Stimulated activated CD8-positive, alpha-beta memory T cell treated with anti-CD3 and anti-CD28 coated beads, Interleukin-15, amount 100 ng/mL, for 48 hours (primary cell): ENCODE data around the gene MS4A15.
"Not testable (repeated sequence)": the region's sequence is repeated elsewhere in the genome, so short reads cannot be mapped to it uniquely, and the experiment has no call there.

Source experiments
- DNase-seq, 2 donors: peaks; one replicate each; pipeline ENCODE4 v3.0.0-alpha.2; 2020; ENCODE audit warnings: low read depth in 2 of 2

Gene MS4A15, protein sequence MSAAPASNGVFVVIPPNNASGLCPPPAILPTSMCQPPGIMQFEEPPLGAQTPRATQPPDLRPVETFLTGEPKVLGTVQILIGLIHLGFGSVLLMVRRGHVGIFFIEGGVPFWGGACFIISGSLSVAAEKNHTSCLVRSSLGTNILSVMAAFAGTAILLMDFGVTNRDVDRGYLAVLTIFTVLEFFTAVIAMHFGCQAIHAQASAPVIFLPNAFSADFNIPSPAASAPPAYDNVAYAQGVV

DNA sequence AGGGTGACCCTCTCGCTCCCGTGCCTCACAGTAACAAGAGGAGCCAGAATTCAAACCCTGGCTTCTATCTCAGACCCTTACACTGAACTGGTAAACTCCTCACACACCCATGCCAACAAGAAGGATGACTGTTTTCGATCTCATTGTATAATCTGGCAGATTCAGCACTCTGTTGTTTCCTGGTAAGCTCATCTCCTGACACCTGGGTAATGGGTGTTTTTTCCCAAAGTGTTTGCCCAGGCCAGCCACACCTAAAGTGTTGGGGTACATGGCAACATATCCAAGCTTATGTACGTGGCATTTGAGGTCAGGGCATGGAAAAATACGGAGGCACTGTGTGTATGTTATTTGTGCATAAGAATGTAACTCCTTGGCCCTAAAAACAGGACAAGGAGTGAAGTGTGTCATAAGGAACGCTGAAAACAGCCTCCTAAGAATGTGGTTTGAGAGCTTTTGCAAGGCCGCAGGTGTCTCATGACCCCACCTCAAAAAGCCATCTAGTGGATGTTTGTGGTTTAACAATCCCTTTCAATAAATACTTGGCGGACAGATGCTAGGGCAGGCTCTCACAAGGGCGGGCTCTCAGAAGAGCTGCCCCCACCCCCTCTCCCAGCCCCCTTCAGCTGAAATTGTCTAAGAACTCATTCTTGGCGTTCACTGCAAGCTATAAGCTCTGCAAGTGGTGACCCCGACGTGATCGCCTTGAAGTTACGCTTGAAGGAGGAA lies at the start of gene MS4A15:
Gene MS4A15, plus strand, starts transcription at position 561 of the 726 bp plus-strand sequence. CDS start 6,867 bp downstream, outside the sequence.
- DNase-seq: no peak

DNA sequence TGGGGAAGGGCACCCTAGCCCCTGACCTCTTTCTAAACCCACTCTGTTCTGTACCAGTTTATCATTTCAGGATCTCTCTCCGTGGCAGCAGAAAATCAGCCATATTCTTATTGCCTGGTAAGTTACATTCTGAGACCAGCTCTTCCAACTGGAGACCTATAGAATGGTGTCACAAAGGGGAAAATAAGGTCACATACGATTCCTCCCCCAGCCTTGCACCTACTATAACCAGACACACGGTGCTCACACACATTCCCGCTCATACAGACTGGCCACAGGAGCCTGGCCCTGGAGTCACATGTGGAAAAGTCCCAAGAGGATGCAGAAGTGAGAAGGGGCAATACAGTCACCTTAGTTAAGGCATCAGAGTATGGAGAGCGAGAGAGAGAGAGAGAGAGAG lies 49.7 kb upstream of the MS4A15 start:
- DNase-seq: no peak

DNA sequence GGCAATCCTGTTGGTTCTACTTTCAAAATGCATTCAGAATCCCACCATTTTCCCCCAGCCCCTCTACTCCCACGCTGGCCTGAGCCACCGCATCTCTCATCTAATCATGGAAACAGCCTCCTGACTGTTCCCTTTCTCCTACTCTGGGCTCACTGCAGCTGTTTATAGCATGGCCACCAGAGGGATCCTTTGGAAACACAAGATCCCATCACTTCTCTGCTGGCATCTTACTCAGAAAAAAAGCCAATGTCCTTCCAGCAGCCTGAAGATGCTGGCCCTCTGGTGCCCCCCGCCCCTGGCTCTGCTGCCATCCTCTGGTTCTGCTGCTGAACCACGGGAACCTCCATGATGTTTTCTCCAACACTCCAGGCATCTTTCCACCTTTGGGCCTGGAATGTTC lies 46.2 kb upstream of the MS4A15 start:
- no peak for DNase-seq

DNA sequence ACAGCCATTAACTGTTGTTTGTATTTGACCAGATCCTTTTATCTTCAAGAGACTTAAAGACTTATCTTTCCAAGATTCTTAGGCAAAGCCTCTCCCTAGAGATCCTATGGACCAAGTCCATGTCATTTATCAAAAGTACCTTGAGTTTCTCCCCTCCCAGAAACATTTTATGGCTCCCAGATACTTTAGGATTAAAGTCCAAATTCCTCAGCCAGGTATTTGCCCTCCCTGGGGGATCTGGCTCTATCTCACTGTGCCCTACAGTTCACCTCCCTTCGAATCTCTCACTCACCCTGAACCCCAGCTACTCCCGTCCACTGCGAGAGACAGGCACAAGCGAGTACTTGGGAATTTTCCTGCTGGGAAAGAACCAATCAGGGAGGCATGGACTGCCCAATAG lies 45.4 kb upstream of the MS4A15 start:
- DNase-seq: no peak

DNA sequence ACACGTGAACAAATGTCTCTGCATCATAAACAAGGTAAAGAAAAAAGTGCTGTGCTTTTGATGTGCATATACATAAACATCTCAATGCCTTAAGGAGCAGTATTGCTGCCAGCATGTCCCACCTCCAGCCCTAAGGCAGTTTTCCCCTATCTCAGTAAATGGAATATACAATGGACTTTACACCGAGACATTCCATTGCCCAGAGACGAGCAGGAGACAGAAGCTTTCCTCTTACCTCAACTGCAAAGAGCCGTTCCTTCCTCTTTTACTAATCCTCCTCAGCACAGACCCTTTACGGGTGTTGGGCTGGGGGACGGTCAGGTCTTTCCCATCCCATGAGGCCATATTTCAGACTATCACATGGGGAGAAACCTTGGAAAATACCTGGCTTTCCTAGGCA lies 43.2 kb upstream of the MS4A15 start:
- DNase-seq: not testable (repeated sequence)

DNA sequence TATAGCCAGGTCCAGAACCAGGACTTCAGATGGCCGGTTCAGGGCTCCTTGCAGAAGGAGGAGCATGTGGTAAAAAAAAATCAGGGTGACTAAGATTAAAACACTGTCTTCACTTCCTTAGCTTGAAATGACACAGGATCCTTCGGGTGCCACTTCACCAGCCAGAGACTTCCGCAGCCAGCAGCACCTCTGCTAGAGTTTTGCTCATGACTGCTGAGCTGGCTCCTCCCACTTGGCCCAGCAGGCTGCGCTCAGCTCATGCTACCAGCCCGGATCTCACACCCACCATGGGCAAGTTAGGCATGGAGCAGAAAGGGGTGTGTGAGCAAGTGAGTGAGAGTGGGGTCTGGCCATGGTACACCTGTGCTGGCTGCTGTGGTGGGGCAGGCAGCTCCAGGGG lies 38.7 kb upstream of the MS4A15 start:
- DNase-seq: no peak

DNA sequence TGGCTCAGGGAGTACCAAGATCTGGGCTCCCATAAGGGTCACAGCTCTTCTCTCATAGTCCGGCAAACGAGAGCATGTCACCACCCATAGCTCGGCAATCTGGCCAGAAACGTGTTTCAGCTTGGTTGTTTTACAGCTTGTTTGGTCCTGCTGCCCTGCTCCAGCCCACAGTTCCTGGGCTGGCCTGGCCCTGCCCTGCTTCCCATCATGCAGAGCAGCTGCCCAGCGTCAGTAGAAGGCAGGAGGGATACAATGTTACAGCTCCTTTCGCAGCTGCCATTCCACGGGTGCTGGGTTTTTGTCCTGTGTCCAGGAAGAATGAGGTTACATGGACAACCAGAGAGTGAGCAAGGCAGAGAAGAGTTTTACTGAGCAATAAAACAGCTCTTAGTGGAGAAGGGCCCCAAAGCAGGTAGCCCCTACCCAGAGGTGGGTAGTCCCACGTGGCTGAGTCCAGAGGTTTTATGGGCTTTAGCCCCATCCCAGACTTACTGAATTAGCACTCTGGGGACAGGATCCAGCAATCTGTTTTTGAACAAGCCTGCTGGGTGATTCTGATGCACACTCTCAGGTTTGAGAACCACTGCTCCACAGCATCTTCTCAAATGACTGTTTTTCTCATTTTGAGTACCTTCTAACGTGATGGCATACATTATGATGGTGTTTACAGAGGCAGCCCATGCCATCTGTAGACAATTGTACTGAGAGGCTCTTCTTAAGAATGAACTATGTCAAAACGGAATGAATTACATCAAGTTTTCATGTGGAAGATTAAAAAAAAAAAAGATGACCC lies 37.9 kb upstream of the MS4A15 start:
- no peak for DNase-seq

DNA sequence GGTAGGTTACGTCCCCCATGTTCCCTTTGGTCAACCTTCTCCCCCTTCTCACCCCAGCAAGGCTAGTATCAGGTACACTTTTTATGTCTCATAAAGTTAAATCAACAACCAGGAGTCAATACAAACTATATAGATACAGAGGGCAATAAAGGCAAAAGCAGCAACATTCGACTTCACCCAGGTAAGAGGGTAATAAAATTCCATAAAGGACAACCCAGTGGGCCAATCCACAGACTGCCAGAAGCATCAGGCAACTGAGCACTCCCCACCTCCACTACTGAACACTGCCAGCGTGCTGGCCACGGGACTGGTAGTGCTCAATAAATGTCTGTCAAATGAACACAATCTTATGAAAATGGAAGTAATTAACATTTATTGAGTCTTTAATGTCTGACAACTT lies 37.3 kb upstream of the MS4A15 start:
- DNase-seq: no peak

DNA sequence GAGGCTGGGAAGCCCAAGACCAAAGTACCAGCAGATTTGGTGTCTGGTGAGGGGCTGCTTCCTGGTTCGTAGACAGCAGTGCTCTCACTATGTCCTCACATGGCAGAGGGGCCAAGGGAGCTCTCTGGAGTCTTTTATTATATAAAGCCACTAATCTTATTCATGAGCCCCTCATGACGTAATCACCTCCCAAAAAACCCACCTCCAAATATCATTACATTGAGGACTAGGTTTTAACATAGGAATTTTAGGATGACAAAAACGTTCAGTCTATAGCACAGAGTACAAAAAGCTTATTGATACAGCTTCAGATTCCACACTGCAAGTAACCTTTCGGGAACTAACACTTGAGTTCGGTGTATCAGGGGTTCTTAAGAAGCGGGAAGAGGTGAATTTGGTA lies 36.2 kb upstream of the MS4A15 start:
- no peak for DNase-seq

DNA sequence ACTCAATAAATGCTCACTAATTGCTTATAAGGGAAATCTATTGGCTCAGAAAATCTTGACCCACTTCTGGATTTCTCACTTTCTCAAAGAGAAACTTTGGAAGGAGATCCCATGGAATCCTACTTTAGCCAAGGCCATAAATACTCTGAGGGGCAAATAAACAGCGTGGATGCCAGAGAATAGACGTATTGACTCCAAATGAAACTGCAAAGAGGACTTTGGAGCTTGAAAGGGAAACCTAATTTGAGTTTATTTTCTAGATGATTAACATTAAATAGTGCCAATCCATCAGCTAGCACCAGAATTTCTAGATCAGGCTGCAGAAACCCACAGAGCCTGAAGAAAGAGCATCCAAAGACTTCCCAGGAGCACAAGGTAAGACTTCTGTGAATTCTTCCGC lies 32.2 kb upstream of the MS4A15 start, which contains the start of gene MS4A18:
Gene MS4A18, plus strand, starts transcription at position 301 of the 400 bp plus-strand sequence.
- DNase-seq: no peak

DNA sequence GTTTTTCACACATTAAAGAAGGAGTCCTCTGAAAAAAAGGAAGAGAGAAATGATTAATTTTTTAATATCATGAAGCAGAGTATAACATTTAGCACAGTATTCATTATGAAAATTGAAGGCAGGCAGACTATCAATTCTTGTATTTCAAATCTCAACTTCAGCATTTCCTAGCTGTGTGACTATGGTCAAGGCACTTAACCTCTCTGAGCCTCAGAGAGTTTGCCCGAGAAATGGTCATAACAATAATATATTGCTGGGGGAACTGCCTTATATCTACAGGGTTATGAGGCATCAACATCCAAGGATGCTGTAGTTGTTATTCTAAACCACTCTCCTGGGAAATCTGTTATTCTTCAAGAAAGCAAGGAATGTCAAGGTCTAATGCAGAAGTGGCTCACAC lies 31.1 kb upstream of the MS4A15 start:
- DNase-seq: no peak

DNA sequence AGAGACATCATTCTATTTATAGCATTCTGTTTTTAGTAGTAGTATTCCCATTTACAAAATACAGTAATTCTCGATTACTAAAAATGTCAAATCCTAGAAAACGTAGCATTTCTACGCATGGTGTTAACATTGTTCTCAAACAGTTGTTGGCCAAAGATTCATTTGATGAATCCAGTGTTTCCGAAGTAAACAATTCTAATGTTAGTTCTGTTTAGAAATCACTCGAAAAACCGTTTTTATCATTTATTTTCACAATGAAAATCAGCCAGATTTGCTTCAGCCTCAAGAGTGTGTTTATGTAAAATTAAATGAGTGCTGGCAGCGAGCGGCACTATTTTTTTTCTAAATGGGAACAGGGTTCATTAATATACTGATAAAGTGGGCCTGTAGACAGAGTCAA lies 25.1 kb upstream of the MS4A15 start:
- no peak for DNase-seq

DNA sequence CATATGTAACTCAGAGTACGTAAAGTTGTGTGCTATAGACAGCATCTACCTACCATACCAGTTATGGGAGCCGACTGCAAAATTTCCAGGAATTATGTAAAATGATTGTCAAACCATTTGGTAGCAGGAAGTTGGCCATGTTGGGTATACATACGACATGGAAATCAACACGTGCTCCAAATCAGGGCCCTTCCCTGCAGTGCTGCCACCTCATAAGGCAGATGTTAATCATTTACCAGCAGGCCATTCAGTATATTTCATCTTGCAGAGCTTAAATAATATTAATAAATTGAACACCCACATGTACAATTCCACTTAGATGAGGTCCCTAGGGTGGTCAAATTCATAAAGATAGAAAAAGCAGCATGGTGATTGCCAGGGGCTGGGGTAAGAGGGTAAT lies 22.4 kb upstream of the MS4A15 start:
- no peak for DNase-seq

DNA sequence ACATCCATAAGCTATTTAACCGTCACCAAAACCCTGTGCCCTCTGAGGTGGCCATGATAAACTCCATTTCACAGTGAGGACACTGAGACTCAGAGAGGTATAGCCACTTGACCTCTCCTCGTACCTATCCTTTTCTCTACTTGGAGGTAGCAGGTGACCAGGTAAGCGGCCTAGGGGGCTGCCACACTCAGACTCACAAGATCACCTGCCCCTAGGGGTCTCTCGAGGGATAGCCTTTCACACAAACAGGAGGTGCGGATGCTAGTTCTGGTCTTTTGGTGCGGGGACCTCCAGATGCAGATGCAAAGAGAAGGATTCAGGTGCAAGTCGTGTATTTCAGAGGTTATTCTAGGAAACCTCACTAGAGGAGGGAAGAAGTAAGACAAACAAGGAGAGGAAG lies 17.6 kb upstream of the MS4A15 start:
- DNase-seq: no peak

DNA sequence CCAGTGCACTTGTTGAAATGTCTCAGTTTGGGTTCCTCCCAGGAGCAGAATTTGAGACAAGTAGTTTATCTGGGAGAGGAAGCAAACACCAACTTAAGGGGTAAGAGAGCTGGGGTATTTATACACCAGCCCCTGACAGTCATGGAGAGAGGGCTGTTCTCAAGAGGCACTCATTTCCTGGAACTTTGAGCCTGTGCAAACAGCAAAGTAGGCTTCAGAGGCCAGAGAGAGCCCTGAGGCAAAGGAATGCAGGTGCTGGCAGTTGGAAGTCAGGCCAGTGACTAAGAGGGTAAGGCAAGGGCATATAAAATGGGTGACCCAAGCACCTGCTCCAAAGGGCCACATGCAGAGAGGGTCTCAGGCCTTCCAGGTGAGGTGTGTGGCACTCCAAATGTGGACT lies 16.1 kb upstream of the MS4A15 start:
- DNase-seq: no peak

DNA sequence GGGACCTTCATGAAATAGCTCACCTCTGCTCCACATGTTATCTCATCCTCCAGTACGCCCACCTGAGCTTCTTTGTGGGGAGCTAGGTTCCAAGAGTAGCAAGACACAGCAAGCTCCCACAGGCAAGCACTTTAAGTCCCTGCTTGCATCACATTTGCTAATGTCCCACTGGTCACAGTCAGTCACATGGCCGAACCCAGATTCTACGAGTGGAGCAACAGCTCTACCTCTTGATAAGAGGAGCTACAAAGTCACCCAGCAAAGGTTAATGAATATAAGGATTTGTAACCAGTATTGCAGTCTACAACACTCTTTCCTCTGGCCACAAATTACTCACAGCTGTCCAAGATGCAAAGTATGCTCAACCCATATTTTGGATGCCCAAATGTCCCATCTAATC lies 15.2 kb upstream of the MS4A15 start:
- DNase-seq: no peak

DNA sequence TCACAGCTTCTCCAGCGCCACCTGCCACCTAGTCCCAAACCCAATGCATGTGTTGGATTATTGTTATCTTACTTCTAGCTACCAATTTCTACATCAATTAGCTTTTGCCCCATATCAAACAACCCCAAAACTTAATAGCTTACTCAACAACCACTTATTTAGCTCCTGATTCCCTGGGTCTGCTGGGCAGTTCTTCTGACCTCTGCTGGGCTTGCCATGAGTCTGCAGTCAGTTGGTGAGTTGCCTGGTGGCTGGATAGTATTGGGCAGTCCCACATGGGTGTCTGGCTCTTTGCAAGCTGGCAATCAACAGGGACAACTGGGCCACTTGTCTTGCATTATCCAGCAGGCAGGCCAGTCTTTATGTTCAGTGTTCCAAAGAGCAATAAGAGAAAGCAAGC lies 13.6 kb upstream of the MS4A15 start:
- DNase-seq: no peak

DNA sequence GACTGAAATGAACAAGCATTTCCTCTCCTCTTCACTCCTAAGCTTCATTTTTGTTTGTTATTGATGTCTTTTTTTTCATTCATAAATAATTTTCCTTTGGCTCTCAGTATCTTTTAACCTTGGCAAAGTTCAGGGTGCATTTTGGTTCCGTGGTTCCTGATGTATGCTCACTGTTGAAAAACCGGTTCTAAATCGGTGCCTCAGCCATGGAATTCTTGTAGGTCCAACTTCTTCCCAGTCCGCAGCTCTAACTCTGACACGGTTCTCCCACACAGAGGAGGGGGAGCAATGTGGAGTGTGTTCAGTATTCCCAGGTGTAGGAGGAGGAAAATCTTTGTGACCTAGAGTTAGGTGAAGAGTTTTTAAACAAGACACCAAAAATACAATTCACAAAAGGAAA lies 12.6 kb upstream of the MS4A15 start:
- DNase-seq: no peak

DNA sequence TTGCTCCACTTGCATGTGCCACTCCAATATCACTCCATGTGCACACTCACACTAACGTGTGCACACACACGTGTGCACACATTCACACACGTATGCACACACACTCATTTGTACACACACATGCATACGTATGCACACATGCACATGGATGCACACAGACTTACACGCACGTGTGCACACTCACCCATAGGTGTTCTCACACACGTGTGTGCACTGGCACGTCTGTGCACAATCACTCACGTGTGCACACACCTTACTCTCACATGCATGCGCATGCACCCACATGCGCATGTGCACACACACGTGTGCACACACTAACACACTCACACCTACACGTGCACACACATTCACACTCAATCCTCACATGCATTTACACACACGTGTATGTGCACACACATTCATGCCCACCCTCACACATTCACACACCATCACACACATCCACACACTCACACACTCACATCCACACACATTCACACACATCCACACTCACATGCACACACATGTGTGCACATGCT lies 9.3 kb upstream of the MS4A15 start:
- no peak for DNase-seq

DNA sequence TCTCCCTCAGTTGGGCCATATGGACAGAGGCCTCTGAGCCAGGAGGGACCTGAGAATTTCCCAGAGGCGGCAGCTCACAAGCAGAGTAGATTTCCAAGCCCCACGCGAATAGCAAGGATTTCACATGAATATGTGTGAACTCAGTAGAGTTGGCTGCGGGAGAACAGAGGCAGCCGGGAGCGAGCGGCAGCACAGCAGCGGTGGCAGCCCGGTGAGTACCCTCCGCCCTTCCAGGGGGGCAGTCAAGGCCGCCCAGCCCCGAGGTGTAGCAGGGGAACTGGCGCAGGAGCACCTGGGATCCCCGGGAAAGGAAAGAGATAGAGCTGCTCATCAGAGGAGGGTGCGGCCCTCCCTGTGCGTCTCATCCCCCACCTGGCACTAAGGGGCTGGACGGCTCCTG lies 8.4 kb upstream of the MS4A15 start:
- DNase-seq: no peak

DNA sequence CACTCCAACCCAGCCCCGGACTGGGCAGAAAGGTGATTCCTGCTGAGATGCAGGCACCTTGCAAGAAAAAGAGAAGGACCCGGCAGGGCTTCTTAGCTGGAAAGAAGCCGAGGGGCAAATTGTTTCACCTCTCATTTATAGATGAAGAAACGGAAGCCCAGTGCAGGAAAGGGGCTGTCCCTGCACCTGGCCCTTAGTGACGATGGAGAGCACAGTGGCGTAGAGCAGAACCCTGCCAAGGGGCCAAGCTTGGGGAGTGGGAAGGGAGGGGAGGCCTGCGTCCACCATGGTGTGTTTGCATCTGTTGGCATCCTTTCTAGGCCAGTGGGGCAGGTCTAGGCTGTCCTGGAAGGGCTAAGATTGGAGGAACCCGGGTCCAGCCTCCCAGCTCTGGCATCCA lies 7.8 kb upstream of the MS4A15 start:
- no peak for DNase-seq

DNA sequence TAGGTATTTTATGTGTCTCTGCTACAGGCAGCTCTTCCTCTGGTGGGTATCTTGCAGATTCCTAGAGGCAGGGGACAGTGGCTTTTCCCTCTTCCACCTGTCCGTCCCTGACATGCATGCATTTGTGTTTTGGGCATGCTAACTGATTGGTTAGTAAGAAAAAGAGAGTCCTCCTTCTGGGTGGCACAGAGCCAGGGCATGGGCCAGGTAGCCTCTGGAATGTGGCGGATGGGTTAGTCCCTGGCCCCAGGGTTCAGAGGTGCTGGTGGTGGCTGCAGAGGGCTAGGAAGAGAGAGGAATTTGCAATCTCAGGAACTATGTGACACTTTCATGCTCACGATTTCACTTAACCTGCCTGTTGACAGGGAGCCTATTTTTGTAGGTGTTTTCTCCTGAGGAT lies 5.8 kb upstream of the MS4A15 start:
- DNase-seq: no peak

DNA sequence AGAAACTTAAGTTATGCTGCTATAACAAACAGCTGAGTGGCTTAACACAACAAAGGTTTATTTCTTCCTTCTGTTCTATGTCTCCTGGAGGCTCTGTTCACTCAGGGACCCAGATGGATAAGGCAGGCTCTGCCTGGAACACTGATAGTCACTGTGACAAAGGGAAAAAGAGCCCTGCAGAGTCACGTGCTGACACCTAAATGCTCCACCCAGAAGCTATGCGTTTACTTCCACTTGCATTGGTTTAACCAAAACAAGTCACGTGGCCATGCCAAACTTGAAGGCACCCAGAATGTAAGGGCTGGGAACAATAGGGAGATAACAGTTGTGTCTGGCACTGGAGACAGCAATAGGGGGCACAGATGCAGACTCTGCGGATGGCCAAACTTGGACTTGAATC lies 3.4 kb upstream of the MS4A15 start:
- no peak for DNase-seq
